Measurements from ENCODE around the gene RNF19B.
"Not testable (repeated sequence)": the region's sequence is repeated elsewhere in the genome, so short reads cannot be mapped to it uniquely, and the experiment has no call there.

The RNF19B gene

DNA sequence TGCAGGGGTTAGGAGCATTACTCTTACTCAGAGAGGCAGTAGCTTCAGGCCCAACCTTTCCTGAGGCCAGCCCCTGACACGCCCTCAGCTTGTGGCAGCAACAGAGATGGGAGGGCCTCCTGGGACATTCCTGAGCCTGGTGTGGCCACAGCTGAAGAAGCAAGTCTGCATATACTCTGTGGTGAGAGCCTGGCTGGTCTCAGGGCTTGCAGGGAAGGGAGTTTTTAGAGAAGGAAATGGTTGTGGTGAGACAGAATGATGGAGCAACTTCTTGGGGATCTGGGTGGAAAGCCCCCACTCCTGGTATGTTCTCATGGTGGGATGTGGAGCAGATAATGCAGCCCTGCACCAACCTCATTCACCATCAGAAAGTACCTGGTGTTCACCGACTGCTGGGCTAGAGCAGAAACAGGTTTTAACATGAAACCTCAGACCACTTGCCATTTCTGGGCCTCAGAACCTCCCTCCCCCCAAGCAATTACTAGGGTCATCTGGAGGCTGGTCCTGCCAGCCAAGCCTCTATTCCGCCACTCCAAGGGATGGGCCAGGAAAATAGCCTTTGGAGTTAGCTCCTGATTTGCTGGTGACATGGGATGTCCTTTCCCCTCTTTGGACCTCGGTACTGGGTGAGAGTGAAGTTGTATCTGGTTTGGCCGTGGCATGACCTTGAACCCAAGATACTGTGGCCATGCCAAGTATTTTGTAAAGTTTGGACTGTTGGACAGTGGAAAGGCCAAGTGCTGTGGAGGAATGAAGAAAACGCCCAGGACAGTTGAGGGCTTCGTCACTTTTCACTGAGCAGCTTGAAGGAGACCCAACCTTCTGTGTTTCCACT lies 28.1 kb upstream of the RNF19B start:
- DNase-seq, result peak in 3 of 5 donors; percentile 23 to 74 (median 31)

- no peak for DNase-seq
These were observed 27.3 kb upstream of the RNF19B start for GRCh38 chr1:32991819-32992488.

GRCh38 chr1:32991386-32991785 lies 26.8 kb upstream of the RNF19B start:
- no peak for DNase-seq

GRCh38 chr1:32990887-32991286 lies 26.3 kb upstream of the RNF19B start:
- no peak for DNase-seq

DNA sequence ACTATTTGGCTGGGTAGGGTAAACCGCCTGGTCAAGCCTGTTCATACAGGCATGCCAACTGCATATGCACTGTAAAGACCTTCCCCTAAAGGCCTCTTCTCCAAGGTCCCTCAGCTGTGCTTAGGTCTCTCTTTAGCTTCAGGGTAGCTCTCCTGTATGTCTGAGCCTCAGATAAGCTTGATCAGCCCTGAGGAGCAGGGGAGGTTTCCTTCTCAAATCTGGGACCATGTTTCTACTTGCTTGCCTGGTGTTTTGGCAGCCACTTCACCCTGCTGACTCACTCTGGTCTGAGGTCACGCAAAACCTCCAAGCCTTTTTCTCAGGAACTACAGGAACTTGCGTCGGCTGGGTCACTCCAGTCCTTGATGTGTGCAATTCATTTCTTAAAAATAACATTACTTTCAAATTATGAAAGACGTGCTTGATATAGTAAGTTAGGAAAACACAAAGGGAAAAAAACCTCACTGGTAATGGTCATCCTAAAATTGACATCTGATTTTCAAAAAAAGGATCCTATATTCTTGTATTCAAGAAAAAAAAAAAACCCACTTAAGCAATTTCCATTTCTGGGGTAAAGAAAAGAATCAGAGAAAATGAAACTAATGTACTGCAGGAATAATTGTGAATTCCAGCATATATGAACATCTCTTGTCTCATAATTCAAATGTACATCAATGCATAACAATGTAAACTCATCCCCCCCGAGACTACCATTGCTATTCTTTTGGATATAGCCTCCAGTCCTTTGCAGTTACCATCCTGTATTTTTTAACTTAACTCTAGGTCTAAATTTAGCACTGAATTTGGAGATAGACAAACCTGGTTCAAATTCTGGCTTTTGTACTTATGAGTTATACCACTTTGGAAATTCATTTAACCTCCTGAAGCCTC lies 24.8 kb upstream of the RNF19B start:
- peak in 1 of 5 donors; percentile 70 for DNase-seq

- DNase-seq, result no peak
These were observed 24.1 kb upstream of the RNF19B start for GRCh38 chr1:32988665-32989064.

DNA sequence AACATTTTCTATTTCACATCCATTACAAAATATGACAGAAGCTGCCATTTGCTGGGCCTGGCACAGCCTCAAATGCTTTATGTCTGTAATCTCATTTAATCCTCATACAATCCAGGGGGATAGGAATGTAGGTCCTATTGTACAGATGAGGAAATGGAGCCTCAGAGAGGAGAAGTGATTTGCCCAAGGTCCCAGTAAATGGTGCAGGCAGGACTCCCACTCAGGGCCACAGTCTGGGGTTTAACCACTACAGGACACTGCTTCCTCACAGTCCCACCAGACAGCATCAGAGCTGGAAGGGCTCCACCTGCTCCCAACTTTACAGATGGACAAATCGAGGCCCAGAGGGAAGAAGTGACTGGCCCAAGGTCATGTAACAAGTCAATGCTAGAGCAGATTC lies 20.6 kb upstream of the RNF19B start:
- no peak for DNase-seq

DNA sequence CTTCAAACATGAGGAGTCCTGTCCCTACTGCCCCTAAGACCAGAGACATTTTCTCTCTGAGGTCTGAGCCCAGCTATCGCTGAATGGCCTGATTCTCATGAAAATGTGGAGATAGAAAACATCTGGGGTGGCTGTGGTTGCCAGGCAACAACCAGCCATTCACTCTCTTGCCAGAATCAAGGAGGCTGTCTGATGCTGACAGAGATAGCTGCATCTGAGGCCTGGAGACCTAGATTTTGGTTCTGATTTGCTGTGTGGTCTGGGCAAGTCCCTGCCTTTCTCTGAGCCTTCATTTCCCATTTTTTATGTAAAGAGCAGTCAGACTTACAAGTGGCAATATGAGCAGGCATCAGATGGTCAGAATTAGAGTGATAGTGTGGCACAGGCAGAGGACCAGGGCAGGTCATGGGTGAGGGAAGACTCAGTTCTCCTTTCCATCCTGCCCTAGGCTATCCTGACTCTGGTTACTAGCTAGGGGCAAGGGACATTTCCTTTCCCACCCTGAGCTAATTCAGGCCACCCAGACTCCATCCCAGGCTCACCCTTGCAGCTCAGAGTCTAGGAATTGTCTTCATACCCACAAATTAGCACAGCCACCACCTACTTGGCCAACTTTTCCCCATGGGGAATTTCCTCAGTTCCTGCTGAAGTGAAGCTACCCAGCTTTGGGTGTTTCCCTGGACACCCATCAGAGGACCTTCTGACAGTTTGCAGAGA lies 20.0 kb upstream of the RNF19B start:
- DNase-seq, result peak in 4 of 5 donors; percentile 19 to 60 (median 48)

- no peak for DNase-seq
These were observed 19.5 kb upstream of the RNF19B start for GRCh38 chr1:32984090-32984454.

DNA sequence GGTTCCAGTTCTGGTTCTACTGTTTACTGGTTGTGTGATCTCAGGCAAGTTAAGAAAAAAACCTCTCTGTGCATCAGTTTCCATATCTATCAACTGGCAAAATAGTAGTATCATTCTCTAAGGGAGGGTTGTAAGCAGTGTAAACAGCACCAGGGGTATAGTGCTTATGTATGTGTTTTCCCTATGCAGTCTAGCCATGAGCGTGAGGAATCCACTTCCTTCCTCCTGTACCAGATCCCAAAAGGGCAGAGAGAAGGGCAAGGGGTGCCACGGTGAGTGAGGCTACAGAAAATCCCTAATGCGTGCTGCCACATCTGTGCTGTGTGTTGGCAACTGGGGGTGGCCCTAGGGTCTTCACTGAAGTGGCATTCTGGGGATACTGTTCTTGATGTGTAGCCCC lies 18.4 kb upstream of the RNF19B start:
- DNase-seq, result no peak

GRCh38 chr1:32981003-32981901 lies 16.6 kb upstream of the RNF19B start:
- DNase-seq, result peak in 4 of 5 donors; percentile 38 to 90 (median 46)

DNA sequence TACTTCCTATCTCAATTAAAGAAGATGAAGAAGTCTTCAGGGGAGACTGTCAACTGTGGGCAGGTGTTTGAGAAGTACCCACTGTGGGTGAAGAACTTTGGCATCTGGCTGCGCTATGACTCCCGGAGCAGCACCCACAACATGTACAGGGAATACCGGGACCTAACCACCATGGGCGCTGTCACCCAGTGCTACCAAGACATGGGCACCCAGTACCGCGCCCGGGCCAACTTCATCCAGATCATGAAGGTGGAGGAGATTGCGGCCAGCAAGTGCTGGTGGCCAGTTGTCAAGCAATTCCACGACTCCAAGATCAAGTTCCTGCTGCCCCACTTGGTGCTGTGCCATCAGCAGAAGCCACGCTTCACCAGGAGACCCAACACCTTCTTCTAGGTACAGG lies 15.5 kb upstream of the RNF19B start:
- DNase-seq, result no peak

- no peak for DNase-seq
These were observed 14.2 kb upstream of the RNF19B start for GRCh38 chr1:32978854-32979253.

DNA sequence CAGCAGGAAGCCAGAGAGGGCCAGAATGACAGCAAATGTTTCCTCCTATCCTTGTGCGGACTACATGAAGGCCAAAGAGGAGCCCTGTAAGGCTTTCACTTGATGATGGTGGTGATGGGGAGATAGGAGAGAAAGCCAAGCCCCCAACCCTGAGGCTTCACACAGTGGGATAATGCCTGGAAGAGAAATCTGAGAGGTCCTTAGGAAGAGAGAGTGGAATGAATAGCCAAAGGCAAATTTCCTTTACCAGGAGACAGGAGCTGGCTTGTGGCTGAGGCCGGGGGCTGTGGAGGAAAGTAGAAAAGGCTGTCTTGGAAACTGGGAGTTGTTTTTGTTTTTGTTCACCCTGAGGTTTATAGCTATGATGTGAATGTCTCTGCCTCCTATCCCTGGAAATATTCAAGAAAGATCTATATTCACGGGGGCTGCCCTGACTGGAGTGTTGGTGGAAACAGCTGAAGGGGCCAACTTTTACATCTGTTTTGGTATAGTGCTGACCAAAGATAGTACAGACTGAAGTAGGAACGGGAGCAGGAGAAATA lies 13.0 kb upstream of the RNF19B start:
- DNase-seq, result no peak

DNA sequence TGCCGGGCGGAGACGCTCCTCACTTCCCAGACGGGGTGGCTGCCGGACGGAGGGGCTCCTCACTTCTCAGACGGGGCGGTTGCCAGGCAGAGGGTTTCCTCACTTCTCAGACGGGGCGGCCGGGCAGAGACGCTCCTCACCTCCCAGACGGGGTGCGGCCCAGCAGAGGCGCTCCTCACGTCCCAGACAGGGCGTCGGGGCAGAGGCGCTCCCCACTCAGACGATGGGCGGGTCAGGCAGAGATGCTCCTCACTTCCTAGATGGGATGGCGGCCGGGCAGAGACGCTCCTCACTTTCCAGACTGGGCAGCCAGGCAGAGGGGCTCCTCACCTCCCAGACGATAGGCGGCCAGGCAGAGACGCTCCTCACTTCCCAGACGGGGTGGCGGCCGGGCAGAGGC lies 10.4 kb upstream of the RNF19B start:
- DNase-seq, result not testable (repeated sequence)

- not testable (repeated sequence) for DNase-seq
These were observed 8.8 kb upstream of the RNF19B start for GRCh38 chr1:32973458-32973857.

GRCh38 chr1:32972814-32973428 lies 8.3 kb upstream of the RNF19B start:
- no peak for DNase-seq

DNA sequence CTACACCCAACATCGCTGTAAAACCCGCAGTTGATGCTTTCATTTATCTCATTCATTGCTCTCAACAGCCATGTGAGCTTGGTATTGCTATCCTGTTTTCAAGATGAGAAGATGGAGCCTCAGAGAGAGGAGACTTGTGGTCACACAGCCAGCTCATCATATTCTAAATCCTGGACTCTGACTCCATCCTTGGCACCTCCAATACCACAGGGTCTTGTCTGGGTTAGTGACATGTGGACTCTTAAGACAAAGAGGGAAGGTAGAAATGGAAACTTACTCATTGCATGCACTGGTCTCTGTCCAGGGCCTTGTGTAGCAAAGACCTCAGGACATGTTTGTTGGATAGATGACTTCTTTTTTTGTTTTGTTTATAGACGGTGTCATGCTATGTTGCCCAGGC lies 7.0 kb upstream of the RNF19B start:
- no peak for DNase-seq

DNA sequence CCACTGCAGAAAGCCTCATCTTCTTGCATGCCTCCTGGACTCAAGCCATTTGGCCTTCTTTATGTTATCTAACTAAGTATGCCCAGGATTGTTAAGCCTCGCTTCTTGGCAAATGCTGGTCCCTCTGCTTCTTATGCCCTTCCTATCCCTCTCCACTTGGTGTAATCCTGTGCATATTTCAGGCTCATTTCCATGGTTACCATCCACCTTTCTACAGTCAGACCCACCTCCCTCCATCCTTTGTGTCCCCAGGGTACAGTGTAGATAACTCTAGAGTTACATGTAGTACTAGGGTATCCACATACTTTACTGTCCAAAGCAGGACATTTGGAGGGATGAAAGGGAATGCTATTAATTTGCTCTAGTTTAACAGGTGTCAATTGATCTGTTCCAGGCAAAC lies 6.5 kb upstream of the RNF19B start:
- DNase-seq, result no peak

GRCh38 chr1:32969566-32969965 lies 5.0 kb upstream of the RNF19B start:
- DNase-seq, result no peak
